Limb (tissue), 2 donors: ENCODE data around the gene CDH18.

Experiments used
- DNase-seq, 2 donors: peaks; one replicate each; pipeline ENCODE4 v3.0.0-alpha.2; 2016; ENCODE audit errors: extremely low spot score in 2 of 2

The CDH18 gene

DNA sequence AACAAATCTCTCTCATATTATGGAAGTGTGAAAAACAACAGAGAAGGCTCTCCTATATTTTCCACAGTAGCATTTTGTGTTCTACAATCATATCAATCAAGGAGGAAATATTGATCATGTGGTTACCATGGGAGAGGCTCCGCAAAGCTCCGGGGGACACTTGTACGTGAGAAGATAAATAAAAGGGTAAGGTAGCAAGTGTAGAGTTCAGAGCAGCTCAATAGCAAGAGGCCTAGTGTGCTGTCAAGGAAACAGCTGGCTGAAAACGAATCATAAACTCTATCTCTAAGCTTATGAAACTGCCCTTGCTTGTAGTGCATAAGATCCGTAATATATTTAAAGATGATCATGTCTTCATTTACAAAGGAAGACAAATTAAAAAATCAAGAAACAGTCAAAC is 57.5 kb downstream of the CDH18 start:
- DNase-seq = no peak

GRCh38 chr5:19928562-19929421 is 59.2 kb downstream of the CDH18 start:
- no peak for DNase-seq

DNA sequence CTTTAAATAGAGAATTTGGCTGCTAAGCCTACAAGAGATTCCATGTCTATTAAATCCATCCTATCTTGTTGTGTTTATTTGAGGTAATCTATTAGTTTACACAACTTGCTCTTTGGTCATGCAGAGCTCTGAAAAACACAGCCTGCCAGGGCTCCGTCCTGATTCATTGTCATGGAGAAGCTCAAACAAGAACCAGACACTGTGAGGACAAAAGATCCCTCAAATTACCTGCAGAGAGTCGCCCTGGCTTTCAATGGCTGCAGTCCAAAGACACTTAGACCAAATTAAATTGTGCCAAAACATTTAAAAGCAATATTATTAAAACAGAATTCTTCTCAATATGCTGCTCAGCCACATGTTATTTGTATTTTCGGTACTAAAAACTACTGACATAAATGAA is 60.1 kb downstream of the CDH18 start:
- no peak for DNase-seq

- DNase-seq = no peak
Measured at GRCh38 chr5:19927170-19927569, 60.8 kb downstream of the CDH18 start.

DNA sequence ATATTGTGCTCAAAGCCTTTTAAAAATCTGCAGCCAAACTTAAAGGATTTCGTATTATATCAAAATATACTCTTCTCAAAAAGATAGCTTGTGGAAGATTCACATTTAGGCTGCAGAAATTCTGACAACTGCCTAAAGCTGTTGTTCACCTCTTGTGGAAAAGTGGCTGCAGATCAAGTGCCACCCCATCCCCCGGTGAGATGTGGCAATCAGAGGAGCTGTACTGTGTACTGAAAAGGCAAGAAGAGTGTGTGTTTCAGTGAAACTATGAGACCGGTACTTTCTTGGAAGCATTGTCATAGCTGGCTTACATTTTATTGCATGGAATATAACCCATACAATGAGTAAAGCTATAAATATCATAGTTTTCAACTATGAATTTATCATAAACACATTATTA is 64.3 kb downstream of the CDH18 start:
- no peak for DNase-seq

- no peak for DNase-seq
Measured at GRCh38 chr5:19920761-19921160, 67.2 kb downstream of the CDH18 start.

GRCh38 chr5:19918780-19919179 is 69.2 kb downstream of the CDH18 start:
- DNase-seq = no peak

DNA sequence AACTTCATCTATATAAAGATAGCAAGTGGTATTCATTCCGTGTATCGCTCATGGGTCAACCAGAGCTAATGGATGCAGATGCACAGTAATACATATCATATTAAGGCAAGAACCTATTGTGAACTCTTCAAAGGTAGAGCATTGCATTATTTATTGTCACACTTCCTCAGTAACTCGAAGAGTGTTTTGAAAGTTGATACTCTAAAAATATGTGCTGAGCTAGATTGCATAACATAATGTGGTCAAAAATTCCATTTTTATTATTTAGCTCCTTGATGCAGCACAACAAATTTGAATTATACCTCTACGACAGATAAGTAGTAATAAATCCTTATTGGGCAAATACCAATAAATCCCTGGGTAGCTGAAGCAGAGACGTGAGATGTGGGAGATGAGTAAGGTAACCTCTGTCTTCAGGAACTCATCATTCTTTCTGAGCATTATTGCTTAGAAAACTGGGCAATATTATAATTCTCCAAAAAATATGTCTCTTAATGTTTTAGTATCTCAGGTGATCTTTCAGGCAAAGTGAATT is 70.3 kb downstream of the CDH18 start:
- no peak for DNase-seq

- no peak for DNase-seq
Measured at GRCh38 chr5:19910136-19910535, 77.9 kb downstream of the CDH18 start.

GRCh38 chr5:19904766-19905165 is 83.2 kb downstream of the CDH18 start:
- DNase-seq = no peak

GRCh38 chr5:19903611-19904010 is 84.4 kb downstream of the CDH18 start:
- no peak for DNase-seq

- DNase-seq = no peak
Measured at GRCh38 chr5:19902316-19902934, 85.6 kb downstream of the CDH18 start.

DNA sequence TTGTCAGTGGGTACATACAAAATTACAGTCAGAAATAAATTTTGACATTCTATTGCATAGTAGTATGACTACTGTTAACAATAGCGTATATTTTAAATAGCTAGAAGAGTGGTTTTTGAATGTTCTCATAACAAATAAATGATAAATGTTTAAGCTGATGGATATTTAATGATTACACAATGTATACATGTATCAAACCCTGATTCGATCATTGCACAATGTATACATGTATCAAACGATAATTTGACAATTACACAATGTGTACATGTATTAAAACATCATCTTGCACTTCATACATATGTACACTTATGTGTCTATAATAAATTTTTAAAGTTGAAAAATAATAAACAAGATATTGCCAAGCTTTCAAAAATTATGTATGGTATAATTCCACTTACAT is 87.7 kb downstream of the CDH18 start:
- DNase-seq = no peak

DNA sequence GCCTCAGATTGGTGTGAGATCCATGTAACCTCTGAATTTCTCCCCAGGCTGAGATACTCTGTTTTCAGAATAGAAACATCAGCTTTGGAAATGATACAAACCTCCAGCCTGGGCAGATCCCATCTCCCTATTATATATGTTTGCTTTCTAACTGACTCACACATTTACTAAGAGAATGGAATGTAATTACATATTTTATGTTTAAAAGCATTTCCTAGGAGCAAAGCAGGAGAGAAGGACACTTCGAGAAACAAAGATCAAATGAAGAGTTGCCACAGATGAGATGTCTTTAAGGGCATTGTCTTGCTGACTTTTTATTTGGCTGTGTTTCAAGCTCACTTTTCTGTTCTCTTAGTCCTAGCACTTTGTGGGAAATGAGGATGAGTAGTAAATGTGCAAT is 96.3 kb downstream of the CDH18 start:
- DNase-seq = no peak

DNA sequence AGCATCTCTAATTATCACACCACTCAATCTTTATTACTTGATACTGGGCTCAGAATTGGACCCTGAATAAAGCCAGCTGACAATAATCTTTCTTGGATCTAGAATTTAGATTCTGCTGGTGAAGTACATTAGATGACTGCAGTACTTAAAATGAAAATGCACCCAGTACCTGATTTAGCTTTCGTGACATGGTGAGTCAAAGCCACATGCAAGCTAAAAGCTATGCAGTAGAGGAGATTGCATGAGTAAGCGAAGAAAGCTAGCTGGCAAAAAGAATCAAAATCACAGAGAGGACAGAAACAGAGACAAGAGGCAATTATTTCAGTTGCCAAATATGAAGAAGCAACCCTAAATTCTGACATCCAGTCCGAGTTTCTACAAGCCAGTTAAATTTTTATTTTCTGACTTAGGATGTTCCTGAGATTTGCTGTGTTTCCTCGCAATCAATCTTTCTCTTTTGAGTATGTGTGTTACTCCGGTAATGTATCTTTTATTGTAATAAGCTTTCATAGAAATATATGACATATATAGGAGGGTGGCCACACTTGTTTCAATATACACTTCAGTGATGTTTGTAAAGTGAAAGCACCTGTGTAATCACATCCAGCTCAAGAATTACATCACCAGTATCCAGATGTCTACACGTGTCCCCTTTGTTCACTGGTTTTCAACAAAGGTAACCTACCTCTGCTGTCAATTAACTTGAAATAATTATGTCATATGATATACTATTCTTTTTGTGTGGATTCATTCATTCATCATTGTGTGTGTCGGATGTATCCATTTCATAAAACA is 101.7 kb downstream of the CDH18 start:
- no peak for DNase-seq

DNA sequence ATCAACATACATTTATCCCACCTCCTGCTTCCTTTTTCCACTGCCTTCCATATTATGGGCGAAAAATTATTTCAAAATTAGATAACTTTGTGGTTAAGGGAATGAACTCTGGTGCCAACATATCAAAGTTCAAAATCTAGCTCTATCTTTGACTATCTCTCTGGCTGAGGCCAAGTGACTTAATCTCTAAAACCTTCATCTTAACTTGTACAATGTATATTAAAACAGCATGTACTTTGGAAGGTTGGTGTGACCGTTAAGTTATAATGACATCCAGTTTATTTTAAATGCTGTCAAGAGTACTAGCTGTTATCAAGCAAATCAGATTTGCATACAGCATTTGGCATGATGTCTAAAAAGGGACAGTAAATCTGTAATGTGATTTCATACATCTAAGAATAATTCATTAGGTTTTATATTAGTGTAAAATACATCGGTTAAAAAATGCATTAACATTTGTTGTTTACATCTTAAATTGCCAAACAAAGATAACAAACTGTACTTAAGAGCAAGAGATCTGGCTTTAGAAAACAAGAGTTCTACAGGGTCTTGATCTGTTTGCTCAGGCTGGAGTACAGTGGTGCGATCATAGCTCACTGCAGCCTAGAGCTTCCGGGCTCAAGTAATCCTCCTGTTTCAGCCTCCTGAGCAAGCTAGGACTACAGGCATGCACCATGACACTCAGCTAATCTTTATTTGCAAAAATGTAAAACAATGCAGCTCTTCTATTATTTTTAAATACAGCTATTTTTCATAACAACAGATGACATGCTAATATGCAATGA is 102.8 kb downstream of the CDH18 start:
- DNase-seq = no peak

GRCh38 chr5:19880859-19881436 is 107.1 kb downstream of the CDH18 start:
- no peak for DNase-seq

DNA sequence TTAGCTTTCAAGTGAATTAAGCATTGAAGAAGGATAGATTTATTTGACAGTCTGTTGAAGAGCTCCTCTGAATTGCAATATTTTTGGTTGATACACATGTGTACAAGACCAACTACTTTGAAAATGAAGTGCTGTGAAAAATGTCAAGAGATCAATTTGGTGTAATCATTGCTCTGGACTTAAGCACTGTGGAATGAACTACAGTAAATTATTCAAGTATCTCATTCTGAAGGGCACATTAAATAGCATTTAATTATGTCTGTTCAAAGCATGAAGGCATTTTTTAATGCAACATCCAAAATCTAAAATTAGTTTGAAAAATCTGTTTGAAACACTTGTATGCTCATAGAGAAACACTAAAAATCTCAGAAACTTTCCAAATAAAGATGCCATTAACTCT is 107.5 kb downstream of the CDH18 start:
- DNase-seq = no peak

GRCh38 chr5:19874811-19875210 is 113.2 kb downstream of the CDH18 start:
- no peak for DNase-seq

DNA sequence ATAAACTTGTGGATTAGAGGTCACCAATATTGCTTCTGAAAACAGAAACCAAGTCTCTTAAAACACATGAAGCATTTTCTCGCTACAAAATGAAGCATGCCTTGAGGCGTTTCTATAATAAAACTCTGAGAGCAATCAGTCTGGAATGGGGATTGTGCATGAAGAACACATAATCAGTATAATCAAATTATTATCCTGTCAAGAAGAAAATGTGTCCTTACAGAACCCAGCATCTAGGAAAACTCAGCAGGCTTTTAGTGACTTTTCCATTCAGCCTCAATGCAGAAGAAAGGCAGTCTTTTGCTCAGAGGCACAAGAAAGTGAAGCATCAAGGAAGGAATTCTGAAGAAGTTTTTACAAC is 121.9 kb downstream of the CDH18 start:
- DNase-seq = no peak
